H9 (cell line): ENCODE measurements around the gene RERE. TPM values are rescaled to one million over a fixed set of nuclear protein-coding genes. Genes with fewer than 3 reads are reported as not detected.

Experiments
- DNase-seq: peaks from one replicate; pipeline ENCODE4 v3.0.0-alpha.2; 2017
- H2AFZ ChIP-seq: one replicate; pipeline ENCODE4 v1.6.1; 2013; ENCODE audit warnings: mild to moderate bottlenecking, low read length, control low read depth, moderate library complexity
- H2AK5ac ChIP-seq: 2 replicates; pipeline ENCODE4 v1.6.1; 2013; ENCODE audit warnings: low read length, control low read depth, mixed read lengths; ENCODE audit not compliant: insufficient read length
- H2BK120ac ChIP-seq: one replicate; pipeline ENCODE4 v1.6.1; 2013; ENCODE audit warnings: low read depth, mild to moderate bottlenecking, low read length, control low read depth, inconsistent platforms; ENCODE audit not compliant: poor library complexity, severe bottlenecking
- H2BK12ac ChIP-seq: 2 replicates; pipeline ENCODE4 v1.6.1; 2013; ENCODE audit warnings: low read length, control low read depth, mixed read lengths, low read depth; ENCODE audit not compliant: insufficient read length
- H2BK15ac ChIP-seq: 2 replicates; pipeline ENCODE4 v1.6.1; 2013; ENCODE audit warnings: low read depth, low read length, control low read depth
- H2BK20ac ChIP-seq: one replicate; pipeline ENCODE4 v1.6.1; 2013; ENCODE audit warnings: low read depth, mild to moderate bottlenecking, low read length, control low read depth, inconsistent platforms; ENCODE audit not compliant: poor library complexity, severe bottlenecking
- H2BK5ac ChIP-seq: 2 replicates; pipeline ENCODE4 v1.6.1; 2013; ENCODE audit warnings: low read length, control low read depth, mixed read lengths; ENCODE audit not compliant: insufficient read length
- H3K14ac ChIP-seq: 2 replicates; pipeline ENCODE4 v1.6.1; 2013; ENCODE audit warnings: low read length, control low read depth; ENCODE audit not compliant: insufficient read depth
- H3K18ac ChIP-seq: 2 replicates; pipeline ENCODE4 v1.6.1; 2013; ENCODE audit warnings: low read depth, mild to moderate bottlenecking, mixed read lengths, low read length, control low read depth; ENCODE audit not compliant: insufficient read length
- H3K23ac ChIP-seq: 2 replicates; pipeline ENCODE4 v1.6.1; 2013; ENCODE audit warnings: low read length, control low read depth, mixed read lengths, low read depth; ENCODE audit not compliant: insufficient read length
- H3K23me2 ChIP-seq: 2 replicates; pipeline ENCODE4 v1.6.1; 2013; ENCODE audit warnings: low read depth, mild to moderate bottlenecking, mixed read lengths, low read length, control low read depth; ENCODE audit not compliant: insufficient read length, poor library complexity, severe bottlenecking
- H3K27ac ChIP-seq: 2 replicates; pipeline ENCODE4 v1.5.1; 2013; ENCODE audit warnings: low read length, control low read depth, mixed read lengths, low read depth; ENCODE audit not compliant: insufficient read length
- H3K27me3 ChIP-seq: 2 replicates; pipeline ENCODE4 v1.6.1; 2013; ENCODE audit warnings: low read length, control low read depth, inconsistent platforms; ENCODE audit not compliant: insufficient read depth
- H3K4ac ChIP-seq: 2 replicates; pipeline ENCODE4 v1.6.1; 2013; ENCODE audit warnings: low read depth, mild to moderate bottlenecking, control low read depth, inconsistent platforms, low read length, moderate library complexity
- H3K4me1 ChIP-seq: 2 replicates; pipeline ENCODE4 v1.6.1; 2013; ENCODE audit warnings: low read length, control low read depth, inconsistent platforms; ENCODE audit not compliant: insufficient read depth
- H3K4me2 ChIP-seq: 2 replicates; pipeline ENCODE4 v1.6.1; 2013; ENCODE audit warnings: low read length, control low read depth, mixed read lengths; ENCODE audit not compliant: insufficient read length, insufficient read depth
- H3K56ac ChIP-seq: 2 replicates; pipeline ENCODE4 v1.6.1; 2013; ENCODE audit warnings: low read depth, mild to moderate bottlenecking, mixed read lengths, low read length, control low read depth; ENCODE audit not compliant: insufficient read length
- H3K79me1 ChIP-seq: 2 replicates; pipeline ENCODE4 v1.6.1; 2013; ENCODE audit warnings: low read depth, mild to moderate bottlenecking, moderate library complexity, low read length, control low read depth, inconsistent platforms; ENCODE audit not compliant: insufficient read depth, poor library complexity, severe bottlenecking
- H3K79me2 ChIP-seq: 2 replicates; pipeline ENCODE4 v1.6.1; 2013; ENCODE audit warnings: low read length, control low read depth, inconsistent platforms; ENCODE audit not compliant: insufficient read depth
- H3K9ac ChIP-seq: 2 replicates; pipeline ENCODE4 v1.6.1; 2013; ENCODE audit warnings: low read length, control low read depth, mixed read lengths; ENCODE audit not compliant: insufficient read length; ENCODE audit errors: extremely low read depth
- H3K9me3 ChIP-seq: one replicate; pipeline ENCODE4 v1.6.1; 2013; ENCODE audit warnings: low read depth, low read length, inconsistent platforms; ENCODE audit not compliant: control insufficient read depth
- H3T11ph ChIP-seq: one replicate; pipeline ENCODE4 v1.6.1; 2013; ENCODE audit warnings: mild to moderate bottlenecking, low read length, control low read depth, inconsistent platforms
- H4K20me1 ChIP-seq: one replicate; pipeline ENCODE4 v1.6.1; 2013; ENCODE audit not compliant: control insufficient read depth, insufficient read length, insufficient read depth
- H4K5ac ChIP-seq: 2 replicates; pipeline ENCODE4 v1.6.1; 2013; ENCODE audit warnings: low read depth, mild to moderate bottlenecking, mixed read lengths, low read length, control low read depth; ENCODE audit not compliant: insufficient read length
- H4K8ac ChIP-seq: replicated peaks from 2 replicates; pipeline ENCODE4 v1.6.1; 2013; ENCODE audit warnings: low read length, control low read depth, mixed read lengths, low read depth; ENCODE audit not compliant: insufficient read length
- H4K91ac ChIP-seq: 2 replicates; pipeline ENCODE4 v1.6.1; 2013; ENCODE audit warnings: low read depth, mild to moderate bottlenecking, moderate library complexity, mixed read lengths, low read length, control low read depth; ENCODE audit not compliant: insufficient read length
- H3K27ac Mint-ChIP-seq, 3 experiments: 2 replicates in 2 of 3; 3 replicates in 1 of 3; pipeline ENCODE4 v1.8.0; 2020 to 2021; ENCODE audit warnings: mixed read lengths in 3 of 3, mild to moderate bottlenecking in 1 of 3, moderate library complexity in 1 of 3
- H3K27me3 Mint-ChIP-seq: 2 replicates; pipeline ENCODE4 v1.8.0; 2021; ENCODE audit warnings: low read depth, mild to moderate bottlenecking, moderate library complexity, mixed read lengths
- H3K36me3 Mint-ChIP-seq, 3 experiments: 2 replicates in 2 of 3; 3 replicates in 1 of 3; pipeline ENCODE4 v1.8.0; 2020 to 2021; ENCODE audit warnings: low read depth in 3 of 3, mixed read lengths in 3 of 3; ENCODE audit not compliant: insufficient read depth in 1 of 3
- H3K4me1 Mint-ChIP-seq, 2 experiments: 2 replicates each; pipeline ENCODE4 v1.8.0; 2020; ENCODE audit warnings: mixed read lengths in 2 of 2
- H3K4me3 Mint-ChIP-seq, 2 experiments: 2 replicates in 1 of 2; 3 replicates in 1 of 2; pipeline ENCODE4 v1.8.0; 2020 to 2021; ENCODE audit warnings: mild to moderate bottlenecking in 2 of 2, mixed read lengths in 2 of 2, moderate library complexity in 1 of 2
- H3K9me3 Mint-ChIP-seq, 2 experiments: 2 replicates in 1 of 2; 3 replicates in 1 of 2; pipeline ENCODE4 v1.8.0; 2020; ENCODE audit warnings: mild to moderate bottlenecking in 2 of 2, mixed read lengths in 2 of 2, moderate library complexity in 1 of 2
- WGBS: extraction: QIAGEN DNeasy Blood & Tissue Kit; methylation state at CpG from one replicate; pipeline ENCODE4 v1.1.7; 2013; ENCODE audit warnings: missing lambda C conversion rate, low lambda C conversion rate, mixed read lengths; ENCODE audit not compliant: insufficient read length; ENCODE audit errors: extremely low coverage; 5-methylcytosine and 5-hydroxymethylcytosine counted together
- total RNA-seq: library from RNA; stranded (reverse); gene quantifications from 2 replicates; pipeline ENCODE4 v1.2.1, GENCODE V29; 2021
- TF ChIP-seq, protein P1 (sequence below): fragments of 200-600 bp; sonication (generic); conservative IDR thresholded peaks from 3 replicates; pipeline ENCODE4 v1.8.0; 2021; ENCODE audit warnings: antibody characterized with exemption, mild to moderate bottlenecking

The RERE gene
- total RNA-seq, 1 experiment from 2014 or later: 103 TPM

- Histone ChIP-seq H3K4me2 (no peak overlapping the region), H3K56ac (no peak overlapping the region), H3K9ac (peak overlapping the region; percentile 26), H2BK5ac (no peak overlapping the region), H4K20me1 (no peaks in the 10 kb centered on the region), H4K91ac (no peak overlapping the region), H2BK12ac (no peak overlapping the region), H2AK5ac (no peak overlapping the region), H2BK15ac (no peak overlapping the region), H3K79me1 (no peaks in the 10 kb centered on the region), H3K4ac (no peak overlapping the region), H3K4me1 (peaks cover 6% of the 10 kb centered on the region; the same call in 1 of the 2 replicates), H3K27ac (peak overlapping the region; percentile 4), H3K23me2 (no peaks in the 10 kb centered on the region), H2AFZ (no peak overlapping the region), H2BK20ac (no peak overlapping the region), H4K8ac (no peak overlapping the region), H3T11ph (no peak overlapping the region), H3K9me3 (no peaks in the 10 kb centered on the region), H3K79me2 (no peaks in the 10 kb centered on the region; the same call in 1 of the 2 replicates), H2BK120ac (no peak overlapping the region), H3K14ac (no peak overlapping the region; the same call in 1 of the 2 replicates), H3K18ac (no peak overlapping the region), H3K23ac (no peak overlapping the region), H3K27me3 (no peaks in the 10 kb centered on the region), H4K5ac (no peak overlapping the region)
- TF ChIP-seq, protein P1, sequence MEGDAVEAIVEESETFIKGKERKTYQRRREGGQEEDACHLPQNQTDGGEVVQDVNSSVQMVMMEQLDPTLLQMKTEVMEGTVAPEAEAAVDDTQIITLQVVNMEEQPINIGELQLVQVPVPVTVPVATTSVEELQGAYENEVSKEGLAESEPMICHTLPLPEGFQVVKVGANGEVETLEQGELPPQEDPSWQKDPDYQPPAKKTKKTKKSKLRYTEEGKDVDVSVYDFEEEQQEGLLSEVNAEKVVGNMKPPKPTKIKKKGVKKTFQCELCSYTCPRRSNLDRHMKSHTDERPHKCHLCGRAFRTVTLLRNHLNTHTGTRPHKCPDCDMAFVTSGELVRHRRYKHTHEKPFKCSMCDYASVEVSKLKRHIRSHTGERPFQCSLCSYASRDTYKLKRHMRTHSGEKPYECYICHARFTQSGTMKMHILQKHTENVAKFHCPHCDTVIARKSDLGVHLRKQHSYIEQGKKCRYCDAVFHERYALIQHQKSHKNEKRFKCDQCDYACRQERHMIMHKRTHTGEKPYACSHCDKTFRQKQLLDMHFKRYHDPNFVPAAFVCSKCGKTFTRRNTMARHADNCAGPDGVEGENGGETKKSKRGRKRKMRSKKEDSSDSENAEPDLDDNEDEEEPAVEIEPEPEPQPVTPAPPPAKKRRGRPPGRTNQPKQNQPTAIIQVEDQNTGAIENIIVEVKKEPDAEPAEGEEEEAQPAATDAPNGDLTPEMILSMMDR: no peak
- no CpG with 5 or more reads among the region's 11 CpGs for WGBS
- Mint-ChIP-seq H3K4me3 (no peak overlapping the region), H3K4me1 (peaks cover 7 to 9% of the 10 kb centered on the region in 2 experiments), H3K9me3 (no peaks in the 10 kb centered on the region; a peak in 1 of 5 replicates), H3K27me3 (no peaks in the 10 kb centered on the region), H3K36me3 (peaks cover 11 to 23% (median 18%) of the 10 kb centered on the region in 3 experiments; a peak in 6 of 7 replicates), H3K27ac (no peak overlapping the region)
- DNase-seq: peak; percentile 48
Measured at GRCh38 chr1:8525558-8526275, 291.7 kb downstream of the RERE start.
